ENCODE results near the gene KAZN. TPM values are rescaled to one million over a fixed set of nuclear protein-coding genes. Genes with fewer than 3 reads are reported as not detected.

KAZN gene
- polyA plus RNA-seq, 2 of the 4 experiments (the other 2 are of a cell fraction): 1.3 to 1.9 TPM

GRCh38 chr1:14617791-14618190, 19.3 kb downstream of the KAZN start:
- no peak for TF ChIP-seq JUNB (IDR thresholded peaks at IDR 0.05)
- no peak for TF ChIP-seq TFCP2L1 (CRISPR knock-in tag; IDR thresholded peaks at IDR 0.05)
- TF ChIP-seq NR3C1 (IDR thresholded peaks at IDR 0.05): no peak
- no peak for TF ChIP-seq RFX5 (IDR thresholded peaks at IDR 0.05)
- TF ChIP-seq CBX8 (IDR thresholded peaks at IDR 0.05): no peak
- TF ChIP-seq HDAC2 (IDR thresholded peaks at IDR 0.05): no peak
- TF ChIP-seq HMGXB4 (CRISPR knock-in tag; IDR thresholded peaks at IDR 0.05; ENCODE audit: borderline replicate concordance): no peak
- TF ChIP-seq MYC (IDR thresholded peaks at IDR 0.05; ENCODE audit: borderline replicate concordance, low read length): no peak
- Histone ChIP-seq H3K9me3 (no peaks in the 10 kb centered on the region), H3K27ac (no peak overlapping the region), H3K4me1 (no peaks in the 10 kb centered on the region), H3K4me3 (no peak overlapping the region), H3K4me2 (no peak overlapping the region)
- CTCF ChIA-PET: no interaction called here
- POLR2A ChIA-PET: no interaction called here
- DNase-seq (ENCODE audit: low read depth in 1 of 2, low spot score in 1 of 2) (no peak), FAIRE-seq (no peak), ATAC-seq (no peak)
- 51% methylated on average over 7 of the region's 7 CpGs for WGBS (ENCODE audit: missing lambda C conversion rate)

- no peak overlapping the region for H3K4me3 ChIP-seq
- FAIRE-seq: no peak
- no peak for ATAC-seq
- CTCF ChIA-PET: no interaction called here
- POLR2A ChIA-PET: no interaction called here
- no peak overlapping the region for H3K27ac ChIP-seq
- no peak overlapping the region for H3K4me2 ChIP-seq
- no peaks in the 10 kb centered on the region for H3K4me1 ChIP-seq
- DNase-seq (ENCODE audit: low read depth in 1 of 2, low spot score in 1 of 2): no peak
- TF ChIP-seq E2F6 (IDR thresholded peaks at IDR 0.05; ENCODE audit: borderline replicate concordance, low read depth) (no peak), SMC3 (IDR thresholded peaks at IDR 0.05) (no peak), JUNB (IDR thresholded peaks at IDR 0.05) (no peak), MYC (IDR thresholded peaks at IDR 0.05; ENCODE audit: borderline replicate concordance, low read length) (no peak), HOXB13 (CRISPR knock-in tag; IDR thresholded peaks at IDR 0.05; ENCODE audit: low read depth) (no peak), ELK1 (IDR thresholded peaks at IDR 0.05; ENCODE audit: low read depth, low read length) (no peak), USF2 (IDR thresholded peaks at IDR 0.05) (no peak), HDAC2 (IDR thresholded peaks at IDR 0.05) (no peak), POLR2A (IDR thresholded peaks at IDR 0.05; ENCODE audit: low read length) (no peak), JUN (IDR thresholded peaks at IDR 0.05) (no peak), MAZ (IDR thresholded peaks at IDR 0.05; ENCODE audit: borderline replicate concordance, low read depth, low read length) (no peak), HOXA7 (CRISPR knock-in tag; IDR thresholded peaks at IDR 0.05) (no peak)
- TF ChIP-seq, protein P1, sequence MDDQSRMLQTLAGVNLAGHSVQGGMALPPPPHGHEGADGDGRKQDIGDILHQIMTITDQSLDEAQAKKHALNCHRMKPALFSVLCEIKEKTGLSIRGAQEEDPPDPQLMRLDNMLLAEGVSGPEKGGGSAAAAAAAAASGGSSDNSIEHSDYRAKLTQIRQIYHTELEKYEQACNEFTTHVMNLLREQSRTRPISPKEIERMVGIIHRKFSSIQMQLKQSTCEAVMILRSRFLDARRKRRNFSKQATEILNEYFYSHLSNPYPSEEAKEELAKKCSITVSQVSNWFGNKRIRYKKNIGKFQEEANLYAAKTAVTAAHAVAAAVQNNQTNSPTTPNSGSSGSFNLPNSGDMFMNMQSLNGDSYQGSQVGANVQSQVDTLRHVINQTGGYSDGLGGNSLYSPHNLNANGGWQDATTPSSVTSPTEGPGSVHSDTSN (IDR thresholded peaks at IDR 0.05): no peak
- no peaks in the 10 kb centered on the region for H3K9me3 ChIP-seq
Observed at GRCh38 chr1:14620941-14621340, 22.5 kb downstream of the KAZN start.

DNA sequence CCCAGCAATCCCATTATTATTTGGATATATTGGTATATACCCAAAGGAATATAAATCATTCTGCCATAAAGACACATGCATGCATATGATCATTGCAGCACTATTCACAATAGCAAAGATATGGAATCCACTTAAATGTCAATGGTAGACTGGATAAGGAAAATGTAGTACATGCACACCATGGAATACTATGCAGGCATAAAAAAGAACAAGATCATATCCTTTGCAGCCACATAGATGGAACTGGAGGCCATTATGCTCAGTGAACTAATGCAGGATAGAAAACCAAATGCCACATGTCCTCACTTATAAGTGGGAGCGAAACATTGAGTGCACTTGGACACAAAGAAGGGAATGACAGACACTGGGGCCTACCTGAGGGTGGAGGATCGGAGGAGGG, 24.6 kb downstream of the KAZN start:
- no peak for FAIRE-seq
- Histone ChIP-seq H3K4me2 (no peak overlapping the region), H3K9me3 (no peaks in the 10 kb centered on the region), H3K4me3 (no peak overlapping the region), H3K4me1 (no peaks in the 10 kb centered on the region), H3K27ac (no peak overlapping the region)
- TF ChIP-seq EHMT2 (IDR thresholded peaks at IDR 0.05; ENCODE audit: low read depth) (no peak), EP300 (IDR thresholded peaks at IDR 0.05) (no peak), HEYL (CRISPR knock-in tag; IDR thresholded peaks at IDR 0.05) (no peak), KDM5A (IDR thresholded peaks at IDR 0.05) (no peak), HOXB5 (CRISPR knock-in tag; IDR thresholded peaks at IDR 0.05) (no peak), FOSL2 (IDR thresholded peaks at IDR 0.05) (no peak), FOSL2 (CRISPR knock-in tag; IDR thresholded peaks at IDR 0.05) (no peak), CHD4 (IDR thresholded peaks at IDR 0.05; ENCODE audit: borderline replicate concordance) (no peak), RAD21 (conservative IDR thresholded peaks at IDR 0.05 in 1 of 2, IDR thresholded peaks at IDR 0.05 in 1 of 2) (no peak), NR3C1 (IDR thresholded peaks at IDR 0.05) (no peak)
- ChIA-PET CTCF (no interaction called here), POLR2A (no interaction called here)
- no peak for DNase-seq (ENCODE audit: low read depth in 1 of 2, low spot score in 1 of 2)
- WGBS (ENCODE audit: missing lambda C conversion rate): 47% methylated on average over 2 of the region's 2 CpGs
- ATAC-seq: no peak

Data from A549 (cell line).